ENCODE data around the gene AOPEP.
A peak's percentile ranks its signal among the peaks of the same experiment; 100 is the strongest.

Gene AOPEP

DNA sequence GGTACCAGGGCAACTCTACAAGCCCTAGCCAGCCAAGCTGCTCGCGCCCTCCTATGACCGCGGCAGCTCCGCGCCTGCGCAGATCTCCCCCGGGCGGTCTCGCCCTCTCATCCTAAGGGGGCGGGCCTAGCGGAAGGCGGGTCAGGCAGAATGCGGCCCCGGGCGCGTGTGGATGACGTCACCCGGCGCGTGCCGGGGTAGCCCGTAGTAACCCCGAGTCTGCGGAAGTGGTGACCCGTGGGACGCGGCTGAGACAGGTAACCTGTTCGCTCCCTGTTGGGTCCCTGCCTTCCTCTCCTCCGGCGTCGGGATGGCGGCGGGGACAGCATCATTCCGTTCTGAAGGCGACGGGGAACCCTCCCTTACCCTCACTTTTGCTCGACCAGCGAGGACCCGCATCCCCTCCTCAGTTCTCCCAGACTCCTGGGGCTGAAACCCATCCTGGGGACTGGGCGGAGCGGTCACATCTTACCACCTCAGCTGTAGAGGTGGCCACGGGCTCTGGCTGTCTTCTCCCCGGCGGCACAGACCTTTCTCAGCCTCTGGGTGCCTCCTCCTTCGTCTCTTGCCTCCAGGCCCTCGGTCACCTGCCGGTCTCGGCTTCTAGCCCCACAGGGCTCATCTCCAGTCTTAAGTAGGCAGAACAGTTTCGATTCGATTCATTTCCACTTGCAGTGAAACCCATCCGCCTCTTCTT, at the start of gene AOPEP:
Gene AOPEP, plus strand, starts transcription at position 205 of the 697 bp plus-strand sequence. CDS start 33,085 bp downstream, outside the sequence.
- DNase-seq, result peak; percentile 75

GRCh38 chr9:94677929-94678328, 48.6 kb upstream of the AOPEP start:
- no peak for DNase-seq

- no peak for DNase-seq
Measured at GRCh38 chr9:94679587-94679986, 46.9 kb upstream of the AOPEP start.

DNA sequence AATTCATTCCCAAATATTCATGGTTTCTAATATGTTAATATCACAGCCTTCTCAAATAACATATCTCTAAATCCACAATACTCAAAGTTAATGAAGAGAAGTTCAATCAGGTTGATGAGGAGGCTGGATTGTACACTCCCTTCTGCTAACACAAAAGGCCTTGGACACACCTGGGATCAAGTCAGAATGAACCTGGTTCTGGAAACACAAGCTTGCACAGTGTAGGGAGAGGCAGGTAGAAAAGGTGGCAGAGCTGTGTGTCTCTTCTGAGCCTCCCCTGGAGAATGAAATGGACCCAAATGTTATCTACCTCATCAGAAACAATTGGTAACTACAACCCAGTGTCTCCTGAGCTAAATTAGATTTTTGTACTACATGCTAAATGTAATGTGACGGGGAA, 46.5 kb upstream of the AOPEP start:
- no peak for DNase-seq

DNA sequence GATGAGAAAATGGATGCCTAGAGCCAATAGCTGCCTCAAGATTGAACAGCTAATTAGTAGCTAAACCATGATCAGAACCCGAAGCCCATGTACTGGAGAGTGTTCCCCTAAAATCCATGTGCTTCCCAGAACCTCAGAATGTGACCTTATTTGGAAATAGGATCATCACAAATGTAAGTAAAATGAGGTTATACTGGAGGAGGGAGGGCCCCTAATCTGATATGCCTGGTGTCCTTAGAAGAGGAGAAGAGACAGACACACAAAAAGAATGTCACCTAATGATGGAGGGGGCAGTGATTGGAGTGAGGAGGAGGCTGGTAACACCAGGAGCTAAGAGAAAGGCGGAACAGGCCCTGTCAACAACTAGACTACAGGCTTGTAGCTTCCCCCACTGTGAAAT, 45.9 kb upstream of the AOPEP start:
- DNase-seq, result no peak

DNA sequence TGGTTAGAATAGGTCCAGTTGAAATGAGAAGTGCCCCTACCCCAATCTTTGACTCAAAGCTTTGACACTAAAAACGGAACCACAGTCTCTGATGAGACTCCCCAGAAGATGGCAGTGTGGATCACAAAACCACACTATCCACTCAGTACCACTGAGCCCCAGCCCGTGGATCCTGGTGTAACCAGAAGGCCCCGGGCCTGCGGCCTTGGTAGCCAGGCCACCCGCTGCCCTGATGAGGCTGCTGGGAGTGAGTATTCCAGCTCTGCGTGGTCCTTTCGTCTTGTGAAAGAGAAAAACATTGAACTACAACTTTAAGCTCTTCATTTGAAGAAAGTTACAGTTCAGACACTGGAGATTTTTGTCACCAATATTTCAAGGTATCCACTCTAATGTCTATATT, 45.0 kb upstream of the AOPEP start:
- peak; percentile 22 for DNase-seq

DNA sequence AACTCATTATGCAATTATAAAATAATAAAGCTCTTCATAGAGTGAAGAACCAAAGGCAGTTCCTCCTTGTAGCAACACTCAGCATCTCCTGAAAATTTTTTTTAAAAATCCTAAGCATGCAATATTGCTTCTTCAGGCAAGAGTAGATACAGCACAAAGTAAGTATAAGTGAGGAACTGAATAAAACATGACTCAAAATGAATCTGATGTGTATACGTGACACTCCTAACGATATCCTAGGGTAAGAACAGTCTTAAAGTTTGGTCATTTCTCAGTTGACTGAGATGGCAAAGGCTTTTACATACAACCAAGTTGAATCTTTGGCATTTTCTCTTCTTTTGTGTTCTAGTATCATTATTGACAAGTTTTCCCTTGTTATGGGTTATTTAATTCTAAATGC, 41.1 kb upstream of the AOPEP start:
- DNase-seq, result no peak

DNA sequence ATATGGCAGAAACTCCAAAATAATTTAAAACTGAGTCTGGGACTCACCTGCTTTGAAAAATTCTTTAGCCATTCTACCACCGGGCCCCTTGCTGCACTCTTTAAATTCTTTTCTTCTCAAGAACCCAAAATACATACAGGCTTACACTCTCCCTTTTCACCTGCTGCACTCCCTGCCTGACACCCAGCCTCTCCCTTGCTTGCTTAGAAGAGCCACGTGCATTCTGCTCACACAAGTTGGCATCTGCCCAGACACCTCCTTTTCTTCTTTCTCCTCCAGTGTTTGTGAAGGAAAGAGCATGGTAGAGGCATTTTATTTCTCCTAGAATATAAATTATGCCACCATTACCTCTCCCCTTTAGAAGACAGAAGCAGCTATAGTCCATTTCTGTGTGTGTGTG, 39.0 kb upstream of the AOPEP start:
- no peak for DNase-seq

- no peak for DNase-seq
Measured at GRCh38 chr9:94690344-94690743, 36.2 kb upstream of the AOPEP start.

GRCh38 chr9:94692601-94693000, 33.9 kb upstream of the AOPEP start:
- DNase-seq, result no peak

- no peak for DNase-seq
Measured at GRCh38 chr9:94693485-94694204, 32.9 kb upstream of the AOPEP start.

DNA sequence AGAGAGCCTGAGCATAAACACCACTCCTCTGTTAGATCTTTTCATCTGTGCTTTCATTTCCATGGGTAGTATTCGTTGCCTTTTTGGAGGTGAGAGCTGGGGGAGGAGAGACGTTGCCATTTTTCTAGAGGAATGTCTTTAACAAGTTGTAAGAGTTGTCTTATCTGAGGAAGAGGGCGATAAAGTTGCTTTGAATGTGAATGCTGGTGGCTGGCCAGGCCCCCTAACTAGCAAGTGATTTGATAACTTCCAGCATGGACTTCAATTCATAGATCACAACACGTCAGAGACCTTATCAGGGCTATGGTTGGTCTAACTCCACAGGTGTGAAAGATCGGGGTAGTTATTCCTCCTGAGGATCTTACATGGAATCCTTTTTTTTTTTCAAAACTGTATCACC, 30.0 kb upstream of the AOPEP start:
- no peak for DNase-seq

- DNase-seq, result no peak
Measured at GRCh38 chr9:94697972-94698581, 28.4 kb upstream of the AOPEP start.

DNA sequence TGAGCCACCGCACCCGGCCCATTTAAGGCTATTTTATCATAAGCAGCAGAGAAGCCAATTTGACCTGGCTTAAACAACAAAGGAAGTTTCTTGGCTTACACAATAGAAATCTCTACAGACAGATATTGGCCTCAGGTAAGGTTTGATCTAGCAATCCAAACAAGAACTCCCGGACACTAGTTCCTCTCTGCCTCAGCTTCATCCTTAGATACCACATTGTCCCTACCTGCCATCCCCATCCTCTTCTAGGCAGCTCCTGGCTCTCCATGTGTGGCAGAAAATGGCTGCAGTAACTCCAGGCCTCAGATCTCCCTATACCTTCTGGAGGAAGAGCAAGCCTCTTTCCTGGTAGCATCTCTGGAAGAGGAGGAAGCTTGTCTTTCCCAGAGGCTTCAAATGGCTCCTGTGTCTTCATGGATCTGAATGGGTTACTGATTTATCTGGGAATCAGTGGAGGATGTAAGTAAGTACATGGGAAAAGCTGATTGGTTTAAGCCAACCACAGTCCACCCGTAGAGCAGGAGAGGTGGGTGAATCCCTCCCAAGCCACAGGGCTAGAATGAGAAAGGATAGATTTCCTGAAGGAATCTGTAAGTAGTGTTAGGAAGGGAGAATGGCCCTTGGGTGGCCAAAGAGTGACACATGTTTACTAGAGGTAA, 26.7 kb upstream of the AOPEP start:
- no peak for DNase-seq

DNA sequence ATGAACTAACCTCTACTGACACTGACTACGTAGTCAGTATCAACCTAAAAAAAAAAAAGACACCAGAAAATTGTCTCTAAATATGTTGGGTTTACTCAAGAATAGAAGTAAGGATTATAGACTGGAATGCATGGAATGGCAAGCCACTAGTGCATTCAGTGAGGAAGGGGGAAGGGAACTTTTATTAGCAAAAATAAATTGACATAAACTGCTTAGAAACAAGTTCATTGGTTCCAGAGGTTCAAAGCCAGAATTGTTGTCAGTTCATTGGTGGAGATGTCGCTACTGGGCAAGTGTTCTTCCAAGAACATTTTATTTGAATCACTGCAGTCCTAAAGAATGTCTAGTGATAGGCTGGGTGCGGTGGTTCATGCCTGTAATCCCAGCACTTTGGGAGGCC, 26.1 kb upstream of the AOPEP start:
- DNase-seq, result no peak

- DNase-seq, result no peak
Measured at GRCh38 chr9:94703488-94704140, 22.9 kb upstream of the AOPEP start.

GRCh38 chr9:94705162-94705702, 21.3 kb upstream of the AOPEP start:
- DNase-seq, result no peak

- DNase-seq, result no peak
Measured at GRCh38 chr9:94706922-94707321, 19.6 kb upstream of the AOPEP start.

DNA sequence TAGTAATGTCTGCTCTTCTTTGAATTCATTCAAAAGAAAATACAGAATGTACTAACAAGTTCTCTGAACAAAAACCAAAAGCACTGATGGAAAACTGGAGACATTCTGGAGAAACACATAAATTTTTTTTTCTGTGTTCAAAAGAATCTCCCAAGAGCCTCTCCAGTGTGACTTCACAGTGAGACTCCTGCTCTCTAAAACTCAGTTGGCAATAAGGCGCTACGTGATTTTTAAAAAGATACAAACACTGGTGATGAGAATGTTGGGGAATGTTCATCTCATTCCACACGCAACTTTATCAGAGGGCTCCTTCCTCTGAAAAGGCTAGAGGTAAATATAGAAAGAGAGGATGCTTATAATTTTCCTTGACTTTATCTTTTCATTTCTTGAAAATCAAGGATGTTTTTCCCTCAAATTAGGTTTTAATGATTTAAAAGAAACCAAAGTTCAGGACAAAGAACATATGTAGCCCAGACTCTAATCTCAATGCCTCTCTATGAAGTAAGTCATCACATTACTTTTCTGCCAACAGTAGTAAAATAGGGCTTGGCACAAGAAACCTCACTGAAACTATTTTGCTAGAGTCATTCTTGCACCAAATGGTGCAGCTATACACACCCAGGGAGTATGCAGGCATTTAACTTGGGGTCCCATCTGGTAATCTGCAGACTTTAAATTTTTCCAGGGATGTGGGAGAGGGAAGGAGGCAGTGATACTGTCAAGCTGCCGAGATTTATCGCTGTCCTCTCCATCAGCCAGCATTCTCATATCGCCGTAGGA, 12.9 kb upstream of the AOPEP start:
- no peak for DNase-seq

GRCh38 chr9:94714494-94714893, 12.0 kb upstream of the AOPEP start:
- no peak for DNase-seq

- no peak for DNase-seq
Measured at GRCh38 chr9:94717761-94718160, 8.7 kb upstream of the AOPEP start.

- DNase-seq, result no peak
Measured at GRCh38 chr9:94718936-94719335, 7.6 kb upstream of the AOPEP start.
